Subcutaneous adipose tissue (tissue), 4 donors: Measurements from ENCODE around the gene MCRIP1. TPM values are rescaled to one million over a fixed set of nuclear protein-coding genes. Genes with fewer than 3 reads are reported as not detected.

ENCODE experiments used
- total RNA-seq, 4 donors: library from RNA; depleted of rRNA; stranded (reverse); fragments of >200 nt; gene quantifications; one replicate each; pipeline ENCODE4 v1.1.0, GENCODE V29; 2016
- TF ChIP-seq, protein P1 (sequence below): fragments of 450-650 bp; IDR thresholded peaks from one replicate; pipeline ENCODE4 v1.5.1; 2016; ENCODE audit warnings: low read depth, mild to moderate bottlenecking, control low read depth, antibody characterized with exemption, moderate library complexity

Gene MCRIP1
- total RNA-seq, 4 donors from 2014 or later = 26.6 to 78.7 (median 54.8) TPM

DNA sequence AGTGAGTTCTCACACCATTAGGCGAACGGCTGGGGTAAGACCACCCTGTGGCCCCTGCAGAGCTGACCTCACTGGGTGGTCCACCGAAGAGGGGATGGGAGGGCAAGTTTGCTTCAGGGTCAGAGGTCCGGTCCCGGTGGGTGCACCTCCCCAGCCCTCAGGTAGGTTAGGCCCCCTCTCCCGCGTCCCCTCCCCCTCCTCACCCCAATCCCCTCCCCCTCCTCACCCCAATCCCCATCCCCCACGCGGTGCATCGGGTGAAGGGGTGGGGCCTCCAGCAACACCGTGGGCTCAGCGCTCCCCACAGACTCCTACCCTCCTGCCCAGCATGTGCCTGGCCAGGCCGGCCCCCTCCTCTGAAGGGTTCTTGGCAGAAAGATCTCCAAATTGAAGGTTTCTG lies 13.4 kb downstream of the MCRIP1 start:
- TF ChIP-seq, protein P1, sequence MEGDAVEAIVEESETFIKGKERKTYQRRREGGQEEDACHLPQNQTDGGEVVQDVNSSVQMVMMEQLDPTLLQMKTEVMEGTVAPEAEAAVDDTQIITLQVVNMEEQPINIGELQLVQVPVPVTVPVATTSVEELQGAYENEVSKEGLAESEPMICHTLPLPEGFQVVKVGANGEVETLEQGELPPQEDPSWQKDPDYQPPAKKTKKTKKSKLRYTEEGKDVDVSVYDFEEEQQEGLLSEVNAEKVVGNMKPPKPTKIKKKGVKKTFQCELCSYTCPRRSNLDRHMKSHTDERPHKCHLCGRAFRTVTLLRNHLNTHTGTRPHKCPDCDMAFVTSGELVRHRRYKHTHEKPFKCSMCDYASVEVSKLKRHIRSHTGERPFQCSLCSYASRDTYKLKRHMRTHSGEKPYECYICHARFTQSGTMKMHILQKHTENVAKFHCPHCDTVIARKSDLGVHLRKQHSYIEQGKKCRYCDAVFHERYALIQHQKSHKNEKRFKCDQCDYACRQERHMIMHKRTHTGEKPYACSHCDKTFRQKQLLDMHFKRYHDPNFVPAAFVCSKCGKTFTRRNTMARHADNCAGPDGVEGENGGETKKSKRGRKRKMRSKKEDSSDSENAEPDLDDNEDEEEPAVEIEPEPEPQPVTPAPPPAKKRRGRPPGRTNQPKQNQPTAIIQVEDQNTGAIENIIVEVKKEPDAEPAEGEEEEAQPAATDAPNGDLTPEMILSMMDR = no peak

GRCh38 chr17:81817758-81818147 lies 15.3 kb downstream of the MCRIP1 start:
- TF ChIP-seq, protein P1 = no peak

- TF ChIP-seq, protein P1 = no peak
Measured at GRCh38 chr17:81815646-81815986, 17.5 kb downstream of the MCRIP1 start.

- TF ChIP-seq, protein P1 = no peak
Measured at GRCh38 chr17:81814748-81815645, 18.1 kb downstream of the MCRIP1 start.

DNA sequence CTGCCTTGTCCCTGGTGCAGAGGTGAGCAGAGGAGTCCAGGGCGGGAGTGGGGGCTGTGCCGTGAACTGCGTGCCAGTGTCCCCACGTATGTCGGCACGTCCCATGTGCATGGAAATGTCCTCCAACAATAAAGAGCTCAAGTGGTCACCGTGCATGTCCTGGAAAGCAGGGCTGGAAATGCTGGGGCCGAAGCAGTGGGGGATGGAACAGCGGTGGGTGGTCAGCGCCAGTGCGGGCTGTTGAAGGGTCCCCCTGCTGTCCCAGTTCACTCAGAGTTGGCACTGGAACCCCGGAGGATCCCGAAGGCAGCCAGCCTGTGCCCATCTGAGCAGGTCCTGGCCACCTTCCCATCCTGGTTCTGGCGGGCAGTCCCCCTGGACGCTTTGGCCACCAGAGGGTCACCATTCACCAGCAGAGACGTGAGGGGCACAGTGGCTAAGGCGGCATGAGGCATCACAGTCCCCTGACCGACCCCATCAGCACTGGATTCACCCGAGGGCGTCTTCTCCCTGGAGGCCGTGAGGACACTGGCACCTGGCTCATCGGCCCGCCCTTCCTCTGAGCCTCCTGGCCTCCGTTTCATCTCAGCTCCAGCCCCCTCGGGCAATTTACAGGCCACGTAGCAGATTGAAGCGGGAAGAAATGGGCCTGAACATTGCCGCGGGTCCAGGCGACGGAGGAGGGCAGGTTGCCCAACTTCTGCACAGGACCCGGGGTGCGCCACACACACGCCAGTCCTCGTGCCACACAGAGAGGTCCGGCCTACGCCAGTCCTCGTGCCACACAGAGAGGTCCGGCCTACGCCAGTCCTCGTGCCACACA lies 19.0 kb downstream of the MCRIP1 start:
- TF ChIP-seq, protein P1 = no peak

GRCh38 chr17:81813371-81813684 lies 19.8 kb downstream of the MCRIP1 start:
- TF ChIP-seq, protein P1 = no peak
